Hematopoietic multipotent progenitor cell treated with erythropoietin and hydrocortisone succinate and interleukin-3 and kit ligand, for 8 days (in vitro differentiated cells): Measurements from ENCODE around the gene WDR7.

Experiments
- DNase-seq: peaks from one replicate; pipeline ENCODE4 v3.0.0-alpha.2; 2015

The WDR7 gene

GRCh38 chr18:57052759-57053158, 401.6 kb downstream of the WDR7 start:
- DNase-seq, result no peak

GRCh38 chr18:57054891-57055290, 403.7 kb downstream of the WDR7 start:
- no peak for DNase-seq

GRCh38 chr18:57057890-57058289, 406.7 kb downstream of the WDR7 start:
- no peak for DNase-seq

GRCh38 chr18:57058734-57059133, 407.6 kb downstream of the WDR7 start:
- no peak for DNase-seq

GRCh38 chr18:57059366-57059765, 408.2 kb downstream of the WDR7 start:
- no peak for DNase-seq

- no peak for DNase-seq
Measured at GRCh38 chr18:57060814-57061213, 409.7 kb downstream of the WDR7 start.

- no peak for DNase-seq
Measured at GRCh38 chr18:57062178-57062577, 411.0 kb downstream of the WDR7 start.

- DNase-seq, result no peak
Measured at GRCh38 chr18:57062844-57063243, 411.7 kb downstream of the WDR7 start.

- no peak for DNase-seq
Measured at GRCh38 chr18:57063601-57064103, 412.5 kb downstream of the WDR7 start.

- DNase-seq, result no peak
Measured at GRCh38 chr18:57073501-57074187, 422.5 kb downstream of the WDR7 start.

GRCh38 chr18:57075716-57076400, 424.7 kb downstream of the WDR7 start:
- DNase-seq, result no peak

- no peak for DNase-seq
Measured at GRCh38 chr18:57077005-57077765, 426.0 kb downstream of the WDR7 start.

- no peak for DNase-seq
Measured at GRCh38 chr18:57077786-57078552, 426.8 kb downstream of the WDR7 start.

- no peak for DNase-seq
Measured at GRCh38 chr18:57078614-57079013, 427.5 kb downstream of the WDR7 start.

- DNase-seq, result no peak
Measured at GRCh38 chr18:57080479-57080878, 429.3 kb downstream of the WDR7 start.

GRCh38 chr18:57081899-57082298, 430.7 kb downstream of the WDR7 start:
- no peak for DNase-seq

- no peak for DNase-seq
Measured at GRCh38 chr18:57083485-57083884, 432.3 kb downstream of the WDR7 start.

GRCh38 chr18:57084331-57085271, 433.4 kb downstream of the WDR7 start:
- DNase-seq, result no peak

- no peak for DNase-seq
Measured at GRCh38 chr18:57085371-57085770, 434.2 kb downstream of the WDR7 start.

- no peak for DNase-seq
Measured at GRCh38 chr18:57086163-57086562, 435.0 kb downstream of the WDR7 start.
